ENCODE measurements around the gene KRT12.
"Not testable (repeated sequence)": the region's sequence is repeated elsewhere in the genome, so short reads cannot be mapped to it uniquely, and the experiment has no call there.

The KRT12 gene

DNA sequence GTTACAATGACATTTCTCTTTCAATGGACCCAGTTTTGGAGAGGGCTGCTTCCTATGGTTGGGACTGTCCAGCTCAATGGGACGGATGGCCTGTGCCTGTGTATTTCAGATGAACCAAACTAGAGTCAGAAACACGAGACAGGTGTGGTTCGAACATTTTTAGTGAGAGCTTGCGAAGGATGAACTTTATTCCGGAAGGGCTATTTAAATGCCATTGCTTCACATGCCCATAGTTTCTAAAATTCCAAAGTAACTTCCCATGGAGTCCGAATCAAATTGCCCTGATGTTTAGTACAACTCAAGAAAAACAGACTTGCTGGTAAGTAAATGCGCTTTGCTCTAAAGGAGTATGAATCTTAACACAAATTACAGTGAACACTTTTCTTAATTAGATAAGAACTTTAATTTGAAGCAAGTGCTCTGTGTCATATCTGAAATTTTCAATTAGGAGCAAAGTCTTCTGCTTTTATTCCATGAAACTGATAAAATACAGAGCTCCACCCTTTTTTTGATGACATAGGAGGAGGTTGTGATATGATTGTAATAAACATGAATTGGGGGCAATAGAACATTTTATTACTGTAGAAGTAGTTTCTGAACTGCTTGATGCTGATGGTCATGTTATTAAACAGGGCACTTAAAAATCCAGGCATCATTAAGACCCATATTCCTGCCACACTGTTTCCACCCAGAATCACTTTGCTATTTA is 16.8 kb upstream of the KRT12 start:
- no peak for DNase-seq

DNA sequence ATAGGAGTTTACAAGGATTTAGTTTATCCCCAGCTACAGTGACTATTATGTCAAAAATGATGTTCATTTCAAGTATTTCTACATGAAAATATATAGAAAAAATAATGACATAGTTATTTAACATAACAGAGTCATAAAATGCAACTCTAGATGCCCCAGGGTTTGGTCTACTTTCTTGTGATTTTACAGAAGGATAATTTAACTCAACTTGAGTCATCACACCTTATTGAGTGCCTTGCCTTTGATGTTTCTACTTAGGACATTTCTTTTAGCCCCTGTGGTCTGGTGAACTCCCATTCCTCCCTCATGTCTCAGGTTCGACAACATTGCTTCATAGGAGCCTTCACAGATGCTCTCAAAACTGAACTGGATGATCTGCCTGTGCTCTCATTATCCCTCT is 16.0 kb upstream of the KRT12 start:
- DNase-seq: no peak

DNA sequence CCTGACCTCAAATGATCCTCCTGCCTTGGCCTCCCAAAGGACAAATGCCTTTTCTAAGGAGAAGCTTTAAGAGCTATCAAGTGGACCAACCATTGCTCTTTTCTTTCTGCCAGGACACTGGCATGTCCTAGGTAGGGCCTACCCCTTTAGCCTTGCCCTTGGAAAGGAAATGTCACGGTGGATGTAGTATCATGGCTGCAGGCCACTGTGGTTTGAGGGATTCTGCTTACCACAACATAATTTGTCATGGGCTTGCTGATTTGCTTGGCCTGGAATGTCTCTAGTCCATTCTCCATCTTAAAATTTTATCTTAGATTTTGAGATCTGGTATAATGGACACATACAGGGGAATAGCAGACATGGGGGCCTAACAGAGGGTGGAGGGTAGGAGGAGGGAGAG is 12.0 kb upstream of the KRT12 start:
- no peak for DNase-seq

DNA sequence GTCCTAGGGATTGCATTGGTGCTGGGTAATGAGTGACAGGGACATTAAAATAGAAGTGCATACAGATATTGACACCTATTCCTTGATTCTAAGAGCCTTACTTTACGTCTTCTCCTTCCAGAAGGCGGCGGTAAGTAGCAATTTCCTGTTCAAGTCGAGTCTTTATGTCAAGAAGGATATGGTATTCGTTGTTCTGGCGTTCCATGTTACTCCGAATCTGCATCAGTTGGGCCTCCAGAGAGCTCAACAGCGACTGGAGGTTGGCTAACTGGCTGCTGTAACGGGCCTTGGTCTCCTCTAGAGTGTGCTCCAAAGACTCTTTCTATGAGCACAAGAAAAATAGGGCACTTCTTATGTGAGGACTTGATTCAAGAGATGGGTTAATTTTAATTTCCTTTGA is 11.0 kb upstream of the KRT12 start:
- DNase-seq: no peak

DNA sequence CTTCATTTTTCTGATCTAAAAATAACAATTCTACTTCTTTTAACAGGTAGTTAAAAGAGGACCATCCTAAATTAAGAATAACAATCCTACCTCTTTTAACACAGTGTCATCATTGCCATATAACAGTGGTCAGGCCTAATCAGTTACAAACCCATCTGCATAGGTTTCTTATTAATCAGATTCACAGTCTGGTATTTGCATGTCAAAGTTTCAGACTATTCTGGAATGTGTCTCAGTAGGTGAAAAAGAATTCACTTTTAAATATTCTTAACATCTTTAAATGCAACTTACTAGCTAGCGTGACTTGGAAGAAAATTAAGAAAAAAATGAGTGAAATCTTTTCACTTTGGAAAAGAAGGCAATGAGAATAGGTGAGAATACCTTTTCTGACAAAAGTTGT is 6.8 kb upstream of the KRT12 start:
- DNase-seq: no peak

DNA sequence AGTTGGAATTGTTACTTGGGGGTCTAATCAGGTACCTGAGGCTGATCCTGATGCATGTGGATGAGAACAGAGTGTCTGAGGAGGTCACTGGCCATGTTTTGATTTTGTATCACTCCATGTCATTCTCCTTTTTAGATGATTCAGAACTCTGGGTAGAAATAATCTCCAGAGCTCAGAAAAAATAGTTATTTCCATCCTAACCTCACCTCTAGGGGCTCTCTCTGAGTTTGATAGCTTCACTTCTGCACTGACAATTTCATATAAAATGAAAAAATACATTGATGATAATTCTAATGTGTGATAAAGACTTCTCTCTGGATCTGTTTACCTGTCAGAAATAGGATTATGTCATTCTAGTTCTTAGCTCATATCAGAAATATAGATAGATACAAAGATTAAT is 6.2 kb upstream of the KRT12 start:
- no peak for DNase-seq

- no peak for DNase-seq
These were observed 5.4 kb upstream of the KRT12 start for GRCh38 chr17:40872416-40872815.

- no peak for DNase-seq
These were observed 4.3 kb upstream of the KRT12 start for GRCh38 chr17:40871316-40871715.

- no peak for DNase-seq
These were observed 3.1 kb upstream of the KRT12 start for GRCh38 chr17:40870136-40870535.

DNA sequence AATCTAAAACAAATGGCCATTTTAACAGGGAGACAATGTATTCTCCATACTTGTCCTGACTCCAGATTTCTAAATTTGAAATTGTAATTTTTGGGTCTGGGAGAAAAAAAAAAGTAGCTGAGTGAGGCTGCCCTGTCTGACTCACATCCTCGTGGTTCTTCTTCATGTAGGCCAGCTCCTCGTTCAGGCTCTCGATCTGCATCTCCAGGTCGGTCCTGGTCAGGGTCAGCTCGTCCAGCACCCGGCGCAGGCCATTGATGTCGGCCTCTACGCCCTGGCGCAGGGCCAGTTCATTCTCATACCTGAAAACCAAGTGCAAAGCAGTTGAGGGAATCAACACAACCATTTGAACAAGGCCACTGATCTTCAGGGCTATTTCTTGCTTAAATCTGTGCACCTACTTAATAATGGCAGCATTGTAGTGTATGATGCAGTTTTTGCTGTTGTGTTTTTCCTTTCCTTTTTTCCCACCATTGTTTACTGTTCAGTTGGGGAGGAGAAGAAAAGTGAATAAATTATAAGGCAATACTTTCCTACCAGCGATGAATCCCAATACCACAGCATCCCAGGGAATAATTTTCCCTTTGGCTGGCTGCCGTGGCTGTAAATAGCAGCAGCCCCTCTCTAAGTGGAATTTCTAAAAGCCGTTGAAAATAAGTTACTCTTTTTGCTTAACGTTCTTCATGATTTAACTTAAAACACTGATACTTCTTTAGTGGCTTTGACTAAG is 2.2 kb downstream of the KRT12 start:
- no peak for DNase-seq

- no peak for DNase-seq
These were observed 3.9 kb downstream of the KRT12 start for GRCh38 chr17:40862985-40863733.

- no peak for DNase-seq
These were observed 7.5 kb downstream of the KRT12 start for GRCh38 chr17:40859536-40859935.

DNA sequence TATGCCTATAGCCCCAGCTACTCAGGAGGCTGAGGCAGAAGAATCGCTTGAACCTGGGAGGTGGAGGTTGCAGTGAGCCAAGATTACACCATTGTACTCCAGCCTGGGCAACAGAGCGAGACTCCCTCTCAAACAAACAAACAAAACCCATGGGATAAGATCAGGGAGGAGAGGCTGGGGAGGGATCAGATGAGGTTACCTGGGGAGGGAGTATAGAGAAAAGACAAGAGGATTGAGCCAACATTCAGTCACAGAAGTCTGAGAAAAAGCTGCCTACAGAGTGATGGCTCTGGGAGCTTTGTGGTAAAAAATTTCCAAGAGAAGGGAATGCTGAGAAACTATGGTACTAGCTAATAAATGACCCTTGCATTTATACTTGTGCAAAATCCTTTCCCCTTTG is 8.4 kb downstream of the KRT12 start:
- DNase-seq: not testable (repeated sequence)

- no peak for DNase-seq
These were observed 9.5 kb downstream of the KRT12 start for GRCh38 chr17:40857535-40857934.

- DNase-seq: no peak
These were observed 12.7 kb downstream of the KRT12 start for GRCh38 chr17:40854175-40854814.

DNA sequence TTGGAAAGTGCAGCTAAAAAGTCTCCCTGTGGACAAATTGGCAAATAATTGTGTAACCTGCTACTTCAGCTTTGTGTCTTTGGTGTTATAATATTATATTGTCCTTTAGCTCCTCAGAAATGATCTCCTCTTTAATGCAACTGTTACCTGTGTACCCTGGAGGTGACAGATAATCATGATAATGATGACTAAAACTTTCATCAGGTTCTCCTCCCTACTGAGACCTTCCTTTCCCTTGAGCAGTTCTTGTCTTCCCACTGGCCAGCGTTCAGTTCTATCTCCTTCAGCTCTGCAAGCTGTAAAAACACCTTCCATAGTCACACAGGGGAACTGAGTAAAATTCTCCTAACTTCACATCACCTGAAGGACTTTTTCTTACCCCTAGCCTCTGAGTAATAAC is 14.7 kb downstream of the KRT12 start:
- no peak for DNase-seq

DNA sequence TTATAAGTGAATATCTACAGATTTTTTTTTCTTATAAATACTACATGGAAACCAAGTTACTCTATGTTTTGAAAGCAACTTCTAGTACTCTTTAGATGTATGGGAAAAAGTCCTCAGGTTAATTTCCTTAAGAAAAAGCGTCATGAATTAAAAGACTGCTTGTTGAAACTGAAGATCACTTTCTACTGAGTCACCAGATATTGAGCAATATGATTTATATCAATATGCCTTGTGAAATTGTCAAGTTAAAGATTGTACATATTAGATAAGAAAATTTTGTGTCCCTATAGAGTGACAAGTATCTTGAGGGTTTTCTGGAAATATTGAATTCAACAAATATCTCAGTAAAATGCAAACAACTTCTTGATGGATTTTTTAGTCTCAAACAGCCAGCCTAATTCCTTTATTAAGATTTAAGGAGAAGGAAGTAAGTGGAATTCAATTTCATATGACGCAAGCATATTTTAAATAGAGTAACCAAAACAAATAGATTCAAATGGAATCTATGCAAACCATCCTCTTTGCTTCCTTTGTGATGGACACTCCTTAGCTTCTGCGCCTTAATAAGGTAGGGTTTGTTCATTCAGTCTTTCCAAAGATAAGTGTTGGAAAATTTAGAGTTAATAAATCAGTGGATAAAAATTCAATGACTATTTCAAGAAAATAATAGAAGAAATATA is 16.6 kb downstream of the KRT12 start:
- DNase-seq: no peak

- no peak for DNase-seq
These were observed 17.3 kb downstream of the KRT12 start for GRCh38 chr17:40849723-40850122.

GRCh38 chr17:40848583-40849235 is 18.3 kb downstream of the KRT12 start:
- DNase-seq: no peak

- DNase-seq: no peak
These were observed 20.4 kb downstream of the KRT12 start for GRCh38 chr17:40846515-40847144.

DNA sequence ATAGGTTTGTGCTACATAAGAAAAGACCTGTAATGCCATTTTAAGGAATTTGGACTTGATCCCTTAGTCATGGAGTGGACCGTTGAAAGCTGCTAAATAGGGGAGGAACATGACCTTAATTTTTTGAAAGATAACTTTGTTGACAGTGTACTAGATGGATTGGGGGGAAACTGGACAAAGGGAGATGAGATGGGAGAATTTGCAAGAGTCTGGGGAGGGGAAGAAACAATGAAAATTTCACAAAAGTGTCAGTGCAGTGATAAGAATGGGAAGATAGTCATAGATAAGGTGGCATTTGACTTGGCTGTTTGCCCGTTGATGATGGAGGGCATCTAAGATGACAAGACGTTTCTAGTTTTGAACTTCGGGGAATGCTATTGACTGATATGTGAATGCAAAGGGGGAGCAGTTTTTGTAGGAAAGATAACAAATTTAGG is 22.3 kb downstream of the KRT12 start:
- DNase-seq: no peak

- no peak for DNase-seq
These were observed 23.8 kb downstream of the KRT12 start for GRCh38 chr17:40843242-40843641.
